HCT116 (cell line): ENCODE results near the gene MCC. TPM values are rescaled to one million over a fixed set of nuclear protein-coding genes. Genes with fewer than 3 reads are reported as not detected.

Experiments used
- ATAC-seq: fragments of 200-7000 bp; cut with Tn5 transposase; 2 replicates; pipeline ENCODE4 v1.9.1; 2020; ENCODE audit warnings: mild to moderate bottlenecking, moderate library complexity
- BruUV-seq: library from RNA; stranded (reverse); fragments of 400-500 nt; replicated peaks from 2 replicates; lab custom pipeline; 2021; lab: Mats Ljungman, UMichigan
- CTCF ChIA-PET: fragments of 300-600 bp; sonication (Branson Sonifier 250); formaldehyde crosslinking; loops from one replicate; lab custom pipeline; 2021; ENCODE audit warnings: antibody characterized with exemption; lab: Charles Lee
- POLR2A ChIA-PET: fragments of 300-600, 350-600 bp; sonication (Branson Sonifier 250); formaldehyde crosslinking; loops from one replicate; lab custom pipeline; 2021; ENCODE audit warnings: antibody characterized with exemption; lab: Charles Lee
- RAD21 ChIA-PET, 2 experiments: fragments of 300-600 bp; sonication (Branson Sonifier 250); formaldehyde crosslinking; loops; one replicate each; lab custom pipeline; 2023; ENCODE audit warnings: low total read pairs in 2 of 2; ENCODE audit not compliant: uncharacterized antibody in 2 of 2, unreplicated experiment in 2 of 2, low non-redundant PET in 1 of 2; lab: Charles Lee
- DNase-seq: peaks from one replicate; pipeline ENCODE4 v3.0.0-alpha.2; 2010; ENCODE audit warnings: low read depth, low spot score
- H2AFZ ChIP-seq: fragments of 200-600 bp; shearing (Covaris generic), sonication (generic); 2 replicates; pipeline ENCODE4 v1.6.1; 2017; ENCODE audit warnings: low read depth, mixed run types, mixed read lengths, antibody characterized with exemption, low read length; ENCODE audit not compliant: poor library complexity, severe bottlenecking
- H3K27ac ChIP-seq: 2 replicates; pipeline ENCODE4 v1.5.1; 2012; ENCODE audit warnings: low read depth, low read length
- H3K27me3 ChIP-seq: fragments of 200-600 bp; sonication (generic); 2 replicates; pipeline ENCODE4 v1.6.1; 2016; ENCODE audit warnings: mixed run types, low read length, mixed read lengths; ENCODE audit not compliant: insufficient read depth
- H3K36me3 ChIP-seq, 2 experiments: fragments of 200-500 bp in 1 of 2; fragments of 200-600 bp in 1 of 2; sonication (Bioruptor generic) in 1 of 2; sonication (generic) in 1 of 2; 2 replicates each; pipeline versions ENCODE4 v1.5.1 to v1.6.1; 2014 to 2016; ENCODE audit warnings: low read length in 2 of 2, inconsistent platforms in 1 of 2, mixed read lengths in 1 of 2, mixed run types in 1 of 2; ENCODE audit not compliant: insufficient read depth in 2 of 2, control insufficient read depth in 1 of 2
- H3K4me1 ChIP-seq, 2 experiments: fragments of 200-600 bp in 1 of 2; sonication (generic) in 1 of 2; 2 replicates each; pipeline versions ENCODE4 v1.5.1 to v1.6.1; 2012 to 2017; ENCODE audit warnings: low read length in 2 of 2, inconsistent platforms in 1 of 2, mild to moderate bottlenecking in 1 of 2, mixed read lengths in 1 of 2, mixed run types in 1 of 2, moderate library complexity in 1 of 2; ENCODE audit not compliant: insufficient read depth in 2 of 2, control insufficient read depth in 1 of 2
- H3K4me2 ChIP-seq: fragments of 200-600 bp; sonication (generic); 2 replicates; pipeline ENCODE4 v1.6.1; 2017; ENCODE audit warnings: mixed run types, low read length, mixed read lengths
- H3K4me3 ChIP-seq, 2 experiments: fragments of 200-600 bp in 1 of 2; sonication (generic) in 1 of 2; replicated peaks in 1 of 2; 2 replicates each; pipeline ENCODE4 v1.5.1; 2011 to 2016; ENCODE audit warnings: low read length in 2 of 2, control low read depth in 1 of 2, low read depth in 1 of 2, mild to moderate bottlenecking in 1 of 2, mixed read lengths in 1 of 2, mixed run types in 1 of 2
- H3K79me2 ChIP-seq: fragments of 200-600 bp; sonication (generic); 2 replicates; pipeline ENCODE4 v1.6.1; 2017; ENCODE audit warnings: mild to moderate bottlenecking, mixed run types, low read length, moderate library complexity, mixed read lengths; ENCODE audit not compliant: insufficient read depth
- H3K9ac ChIP-seq: fragments of 200-600 bp; sonication (generic); 2 replicates; pipeline ENCODE4 v1.6.1; 2016; ENCODE audit warnings: low read length, mixed read lengths
- H3K9me2 ChIP-seq: fragments of 200-600 bp; sonication (generic), shearing (Covaris generic); 2 replicates; pipeline ENCODE4 v1.6.1; 2017; ENCODE audit warnings: mixed run types, mild to moderate bottlenecking, moderate library complexity; ENCODE audit not compliant: insufficient read depth
- H3K9me3 ChIP-seq, 2 experiments: fragments of 200-500 bp in 1 of 2; fragments of 200-600 bp in 1 of 2; sonication (Bioruptor generic) in 1 of 2; sonication (generic) in 1 of 2; 2 replicates each; pipeline ENCODE4 v1.6.1; 2014 to 2017; ENCODE audit warnings: low read length in 2 of 2, mixed read lengths in 2 of 2, inconsistent platforms in 1 of 2, low read depth in 1 of 2, mild to moderate bottlenecking in 1 of 2, mixed run types in 1 of 2, moderate library complexity in 1 of 2; ENCODE audit not compliant: control insufficient read depth in 1 of 2, insufficient read depth in 1 of 2
- H4K20me1 ChIP-seq: fragments of 200-600 bp; sonication (generic), shearing (Covaris generic); 2 replicates; pipeline ENCODE4 v1.6.1; 2017; ENCODE audit warnings: mixed run types, mild to moderate bottlenecking, moderate library complexity; ENCODE audit not compliant: insufficient read depth
- CBX3 ChIP-seq: IDR thresholded peaks from 2 replicates; pipeline ENCODE4 v1.6.1; 2012; ENCODE audit warnings: low read depth
- CEBPB ChIP-seq: IDR thresholded peaks from 2 replicates; pipeline ENCODE4 v1.6.1; 2012; ENCODE audit warnings: low read depth
- ELF1 ChIP-seq: IDR thresholded peaks from 2 replicates; pipeline ENCODE4 v1.6.1; 2012; ENCODE audit warnings: low read depth, borderline replicate concordance
- RAD21 ChIP-seq: IDR thresholded peaks from 2 replicates; pipeline ENCODE4 v1.6.1; 2012; ENCODE audit warnings: low read depth, mild to moderate bottlenecking
- ZFX ChIP-seq: fragments of 450-650 bp; IDR thresholded peaks from 2 replicates; pipeline ENCODE4 v1.6.1; 2017
- intact Hi-C: fragments of 100-400 bp; cut with micrococcal nuclease; formaldehyde crosslinking; loops from 2 replicates; pipeline ENCODE4 v1.10.0; 2022
- total RNA-seq: library from RNA; stranded (reverse); gene quantifications from one replicate; pipeline ENCODE4 v1.2.1, GENCODE V29; 2021; ENCODE audit not compliant: unreplicated experiment
- TF ChIP-seq, protein P1 (sequence below), 3 experiments: fragments of 200-600 bp in 1 of 3; sonication (generic) in 1 of 3; IDR thresholded peaks in 2 of 3; conservative IDR thresholded peaks in 1 of 3; 2 replicates each; pipeline ENCODE4 v1.5.1; 2012 to 2017; ENCODE audit warnings: low read depth in 2 of 3, low read length in 2 of 3, antibody characterized with exemption in 1 of 3, borderline replicate concordance in 1 of 3, control low read depth in 1 of 3, mild to moderate bottlenecking in 1 of 3, mixed read lengths in 1 of 3, mixed run types in 1 of 3, moderate library complexity in 1 of 3; ENCODE audit not compliant: insufficient read depth in 1 of 3

Gene MCC
- total RNA-seq, 1 experiment from 2014 or later = 20.1 TPM

DNA sequence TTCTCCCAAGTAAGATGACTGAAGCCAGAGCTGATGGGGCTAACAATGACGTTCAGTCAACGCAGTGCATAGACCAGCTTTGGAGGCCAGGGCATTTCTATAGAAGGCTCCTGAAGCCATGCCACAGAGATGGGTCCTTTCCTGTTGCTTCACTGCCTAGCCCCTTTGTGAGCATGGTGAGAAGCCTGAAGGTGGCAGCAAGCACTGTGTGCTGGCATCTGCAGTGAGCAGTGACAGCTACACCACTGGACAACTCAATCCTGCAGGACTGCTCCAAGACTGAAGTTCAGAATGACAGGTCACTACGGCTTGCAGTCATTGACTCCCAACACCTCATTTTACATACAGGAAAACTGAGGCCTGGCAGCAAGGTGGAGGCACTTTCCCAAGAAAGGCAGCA lies 282.4 kb downstream of the MCC start:
- ATAC-seq = peak; percentile 77
- ChIA-PET RAD21 (no interaction called here), POLR2A (no interaction called here), CTCF (interaction anchor here (1.0 to 1.5 kb wide), 2 partner anchors 13 to 124 kb away, joined by 3 to 5 read pairs; no protein-coding TSS in a partner anchor)
- Histone ChIP-seq H3K27ac (no peak overlapping the region), H3K9me2 (no peaks in the 10 kb centered on the region), H3K4me1 (peaks cover 33 to 58% of the 10 kb centered on the region in 2 experiments), H3K4me3 (no peak overlapping the region), H4K20me1 (no peaks in the 10 kb centered on the region), H3K79me2 (peaks cover 14% of the 10 kb centered on the region), H3K27me3 (no peaks in the 10 kb centered on the region), H3K4me2 (peak overlapping the region; percentile 35; the same call in 1 of the 2 replicates), H2AFZ (no peak overlapping the region), H3K36me3 (no peaks in the 10 kb centered on the region), H3K9me3 (no peaks in the 10 kb centered on the region), H3K9ac (no peak overlapping the region)
- peak; percentile 43 for DNase-seq
- intact Hi-C loops = loop anchor here (1.0 to 5.0 kb wide), 2 partner anchors 124 to 306 kb away; partner anchors contain the start of gene YTHDC2
- TF ChIP-seq, protein P1, sequence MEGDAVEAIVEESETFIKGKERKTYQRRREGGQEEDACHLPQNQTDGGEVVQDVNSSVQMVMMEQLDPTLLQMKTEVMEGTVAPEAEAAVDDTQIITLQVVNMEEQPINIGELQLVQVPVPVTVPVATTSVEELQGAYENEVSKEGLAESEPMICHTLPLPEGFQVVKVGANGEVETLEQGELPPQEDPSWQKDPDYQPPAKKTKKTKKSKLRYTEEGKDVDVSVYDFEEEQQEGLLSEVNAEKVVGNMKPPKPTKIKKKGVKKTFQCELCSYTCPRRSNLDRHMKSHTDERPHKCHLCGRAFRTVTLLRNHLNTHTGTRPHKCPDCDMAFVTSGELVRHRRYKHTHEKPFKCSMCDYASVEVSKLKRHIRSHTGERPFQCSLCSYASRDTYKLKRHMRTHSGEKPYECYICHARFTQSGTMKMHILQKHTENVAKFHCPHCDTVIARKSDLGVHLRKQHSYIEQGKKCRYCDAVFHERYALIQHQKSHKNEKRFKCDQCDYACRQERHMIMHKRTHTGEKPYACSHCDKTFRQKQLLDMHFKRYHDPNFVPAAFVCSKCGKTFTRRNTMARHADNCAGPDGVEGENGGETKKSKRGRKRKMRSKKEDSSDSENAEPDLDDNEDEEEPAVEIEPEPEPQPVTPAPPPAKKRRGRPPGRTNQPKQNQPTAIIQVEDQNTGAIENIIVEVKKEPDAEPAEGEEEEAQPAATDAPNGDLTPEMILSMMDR (IDR thresholded peaks at IDR 0.05 in 2 of 3, conservative IDR thresholded peaks at IDR 0.05 in 1 of 3; ENCODE audit: borderline replicate concordance in 1 of 3, insufficient read depth in 1 of 3, low read depth in 2 of 3, low read length in 2 of 3) = peak; percentile 44 to 58 (median 54); a peak in 5 of 6 replicates
- TF ChIP-seq CBX3 (no peak), RAD21 (peak; percentile 83)
- BruUV-seq = no TSS peak

DNA sequence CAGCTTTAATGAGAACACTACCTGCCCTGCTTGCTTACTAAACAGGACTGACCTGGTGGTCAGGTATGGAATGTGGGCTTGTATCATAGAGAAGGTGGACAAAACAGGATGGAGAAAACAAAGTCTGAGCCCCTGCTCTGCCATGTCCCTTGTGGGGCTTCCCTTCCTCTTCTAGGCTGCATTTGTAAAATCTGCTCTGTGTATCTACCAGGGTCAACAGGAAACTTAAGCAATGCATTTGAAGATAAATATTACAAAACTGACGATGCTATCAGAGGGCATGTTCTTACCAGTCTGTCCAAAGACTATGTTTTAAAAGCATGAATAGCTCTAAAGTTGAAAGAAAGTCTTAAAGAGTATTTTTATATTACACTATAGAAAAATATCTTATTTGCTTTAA lies 282.9 kb downstream of the MCC start:
- no peak for DNase-seq
- no peaks in the 10 kb centered on the region for H3K27me3 ChIP-seq
- BruUV-seq = no TSS peak
- ChIA-PET POLR2A (no interaction called here), CTCF (interaction anchor here (1.0 kb wide), 1 partner anchor 125 kb away, joined by 5 read pairs; no protein-coding TSS in a partner anchor), RAD21 (no interaction called here)
- TF ChIP-seq CEBPB (no peak), ELF1 (no peak), ZFX (no peak), RAD21 (no peak)
- no peak overlapping the region for H3K9ac ChIP-seq
- no peaks in the 10 kb centered on the region for H3K9me2 ChIP-seq
- no peak overlapping the region for H3K27ac ChIP-seq
- peaks cover 19% of the 10 kb centered on the region for H3K79me2 ChIP-seq
- H2AFZ ChIP-seq = no peak overlapping the region
- H3K9me3 ChIP-seq = no peaks in the 10 kb centered on the region
- peaks cover 33 to 60% of the 10 kb centered on the region in 2 experiments for H3K4me1 ChIP-seq
- ATAC-seq = no peak
- no peaks in the 10 kb centered on the region for H3K36me3 ChIP-seq
- H3K4me3 ChIP-seq = no peak overlapping the region
- no peaks in the 10 kb centered on the region for H4K20me1 ChIP-seq
- intact Hi-C loops = loop anchor here (5.0 kb wide), 1 partner anchor 307 kb away; the partner anchor contains the start of gene YTHDC2
- peak overlapping the region; percentile 35; the same call in 1 of the 2 replicates for H3K4me2 ChIP-seq
